Right lung (tissue), 5 donors: ENCODE results near the gene GRM5. TPM values are rescaled to one million over a fixed set of nuclear protein-coding genes. Genes with fewer than 3 reads are reported as not detected.
"Not testable (repeated sequence)": the region's sequence is repeated elsewhere in the genome, so short reads cannot be mapped to it uniquely, and the experiment has no call there.

Experiments
- DNase-seq, 2 donors: peaks; one replicate each; pipeline ENCODE4 v3.0.0-alpha.2; 2013
- polyA plus RNA-seq, 5 donors: library from polyadenylated mRNA; unstranded; fragments of 120-200 nt; gene quantifications; one replicate each; pipeline versions ENCODE4 v1.2.1 to v1.2.3, GENCODE V29; 2013; ENCODE audit warnings: inconsistent platforms in 1 of 5, low replicate concordance in 1 of 5; ENCODE audit not compliant: insufficient read length in 5 of 5, insufficient read depth in 1 of 5

GRM5 gene
- polyA plus RNA-seq, 5 donors = 0.04 to 0.07 (median 0.04) TPM; not detected in 2

DNA sequence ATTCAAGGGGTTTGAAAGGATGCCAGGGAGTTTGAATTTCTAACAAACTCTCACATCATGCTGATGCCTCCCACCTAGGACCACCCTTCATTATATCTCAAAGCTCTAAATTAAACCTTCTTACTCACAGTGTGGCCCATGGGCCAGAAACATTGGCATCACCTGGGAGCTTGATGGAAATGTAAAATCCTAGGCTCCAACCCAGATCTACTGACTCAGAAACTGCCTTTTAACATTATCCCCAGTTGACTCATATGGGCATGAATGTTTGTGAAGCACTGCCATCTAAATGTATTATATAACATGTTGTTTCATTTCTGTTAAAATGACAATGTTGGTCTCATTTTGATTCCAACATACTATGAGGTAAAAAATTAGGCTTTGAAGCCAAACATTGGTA lies 90.3 kb downstream of the GRM5 start:
- DNase-seq = not testable (repeated sequence)

DNA sequence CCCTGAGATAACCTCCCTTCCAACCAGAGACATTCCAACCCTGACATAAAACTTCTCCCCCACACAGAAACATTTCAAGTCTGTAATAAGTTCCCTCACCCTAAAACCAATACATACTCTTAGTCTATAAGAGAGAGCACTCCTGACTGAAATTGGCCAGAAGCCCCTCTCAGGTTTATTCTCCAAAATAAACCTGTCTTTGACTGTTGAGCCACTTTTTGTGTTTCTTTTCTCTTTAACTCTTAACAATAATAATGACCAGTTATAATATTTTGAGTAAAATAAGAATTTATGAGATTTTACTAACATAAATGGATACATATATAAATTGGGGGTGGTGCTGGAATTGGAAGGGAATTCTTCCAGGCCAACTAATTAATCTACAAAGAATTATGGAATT lies 93.6 kb downstream of the GRM5 start:
- DNase-seq = no peak

DNA sequence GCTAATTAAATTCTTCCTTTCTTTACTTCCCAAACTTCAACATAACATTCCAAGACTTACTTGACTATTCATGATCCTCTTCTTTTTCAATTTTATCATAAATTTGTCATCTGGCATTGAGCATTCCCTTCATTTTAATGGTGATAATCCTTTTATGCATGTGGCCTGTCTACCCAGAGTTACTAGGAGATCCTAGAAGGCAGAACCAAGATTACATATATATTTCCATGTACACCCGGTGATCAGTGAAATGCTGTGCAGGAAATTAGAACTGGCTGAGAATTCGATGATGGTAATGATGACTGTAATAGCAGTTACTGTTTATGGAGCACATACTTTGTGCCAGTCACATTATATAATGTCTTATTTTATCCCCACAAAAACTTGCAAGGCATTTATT lies 104.2 kb downstream of the GRM5 start:
- DNase-seq = not testable (repeated sequence)

GRCh38 chr11:88959857-88960256 lies 105.9 kb downstream of the GRM5 start:
- not testable (repeated sequence) for DNase-seq

DNA sequence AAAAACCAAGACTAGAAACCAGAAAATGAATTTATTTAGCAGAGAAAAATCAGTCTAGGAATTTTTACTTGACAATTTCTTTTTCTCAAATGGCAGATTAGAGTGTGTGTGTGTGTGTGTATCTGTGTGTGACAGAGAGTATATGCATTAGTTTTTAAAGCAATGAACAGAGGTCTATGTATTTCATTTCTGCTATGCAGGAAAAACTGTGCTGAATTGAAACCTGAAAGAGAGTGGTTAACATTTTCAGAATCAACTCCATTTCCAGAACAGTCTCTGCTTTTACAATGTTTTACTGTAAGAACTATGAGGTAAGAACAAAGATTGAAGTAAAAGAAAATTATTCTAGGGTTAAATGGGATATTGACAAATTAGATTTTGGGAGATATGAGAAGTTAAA lies 114.8 kb downstream of the GRM5 start:
- DNase-seq = no peak

GRCh38 chr11:88948908-88949307 lies 116.9 kb downstream of the GRM5 start:
- DNase-seq = not testable (repeated sequence)

DNA sequence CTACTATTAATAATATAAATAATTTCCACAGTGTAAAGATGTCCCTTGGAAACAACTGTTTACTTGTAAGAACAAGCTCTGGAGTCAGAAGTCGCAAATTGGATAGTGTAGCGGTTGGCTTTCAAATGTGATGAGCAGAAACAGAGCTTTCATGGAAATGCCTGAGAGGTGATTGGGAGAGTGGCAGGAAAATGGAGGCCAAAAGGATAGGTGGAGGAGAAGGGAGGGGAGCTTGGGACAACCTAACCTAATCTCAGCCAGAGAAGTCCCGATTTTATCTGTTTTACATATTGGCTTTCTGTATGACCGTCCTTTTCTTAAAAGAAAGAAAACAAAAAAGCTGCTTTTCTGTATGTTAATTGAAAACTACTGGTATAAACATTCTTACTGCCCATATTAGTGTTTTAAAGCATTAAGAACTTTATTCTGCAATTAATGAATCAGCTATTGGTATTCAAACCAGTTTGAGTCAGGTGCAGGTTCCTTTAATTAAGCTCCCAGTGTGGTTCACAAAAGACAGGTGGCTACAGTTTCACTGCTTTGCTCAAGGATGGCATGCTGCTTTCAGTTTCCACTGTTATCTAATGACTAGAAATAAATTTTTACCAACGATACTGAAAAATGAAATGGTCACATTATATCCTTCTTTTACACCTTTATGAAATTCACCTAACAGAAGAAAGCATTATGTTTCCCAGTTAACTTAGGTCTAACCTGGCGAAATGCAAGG lies 117.8 kb downstream of the GRM5 start:
- not testable (repeated sequence) for DNase-seq

GRCh38 chr11:88929665-88930064 lies 136.1 kb downstream of the GRM5 start:
- peak; percentile 16 to 23 for DNase-seq

GRCh38 chr11:88917065-88917464 lies 148.7 kb downstream of the GRM5 start:
- DNase-seq = not testable (repeated sequence)

- DNase-seq = no peak
Observed at GRCh38 chr11:88909500-88909899, 156.3 kb downstream of the GRM5 start.

DNA sequence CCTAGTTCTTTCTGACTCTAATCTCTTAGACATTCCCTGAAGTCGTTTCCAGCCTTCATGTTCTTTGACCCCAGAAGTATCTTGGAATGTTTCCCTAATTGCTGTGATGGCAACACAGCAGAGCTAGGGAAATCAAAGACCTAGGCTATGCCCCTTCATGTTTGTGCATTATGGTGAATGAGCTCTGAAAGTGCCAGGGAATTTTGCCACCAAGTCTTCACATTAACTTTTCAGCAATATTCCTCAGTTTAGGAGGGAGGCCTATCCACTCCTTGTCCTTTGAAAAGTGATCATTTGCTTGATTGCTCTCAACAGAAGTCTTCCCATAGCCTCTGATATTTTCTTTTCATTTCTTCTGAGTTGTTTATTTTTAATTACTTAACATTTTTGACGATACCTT lies 164.3 kb downstream of the GRM5 start:
- DNase-seq = not testable (repeated sequence)

DNA sequence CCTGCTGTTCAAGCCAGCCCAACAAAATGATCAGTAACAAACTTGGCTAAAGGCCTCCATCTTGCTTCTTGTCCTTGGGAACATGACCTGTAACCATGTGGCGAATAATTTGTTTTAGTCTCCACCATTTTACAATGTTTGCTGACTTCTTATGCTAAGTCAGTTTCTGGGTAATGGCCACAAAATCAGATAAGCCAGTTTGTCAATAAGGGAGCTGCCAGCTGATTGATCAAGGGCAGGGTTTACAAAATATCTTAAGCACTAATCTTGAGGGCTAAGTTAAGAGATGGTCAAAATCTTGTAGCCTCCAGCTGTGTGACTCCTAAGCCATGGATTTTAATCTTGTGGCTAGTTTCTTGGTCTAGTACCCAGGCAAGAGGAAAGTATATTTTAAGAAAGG lies 176.9 kb downstream of the GRM5 start:
- DNase-seq = not testable (repeated sequence)

DNA sequence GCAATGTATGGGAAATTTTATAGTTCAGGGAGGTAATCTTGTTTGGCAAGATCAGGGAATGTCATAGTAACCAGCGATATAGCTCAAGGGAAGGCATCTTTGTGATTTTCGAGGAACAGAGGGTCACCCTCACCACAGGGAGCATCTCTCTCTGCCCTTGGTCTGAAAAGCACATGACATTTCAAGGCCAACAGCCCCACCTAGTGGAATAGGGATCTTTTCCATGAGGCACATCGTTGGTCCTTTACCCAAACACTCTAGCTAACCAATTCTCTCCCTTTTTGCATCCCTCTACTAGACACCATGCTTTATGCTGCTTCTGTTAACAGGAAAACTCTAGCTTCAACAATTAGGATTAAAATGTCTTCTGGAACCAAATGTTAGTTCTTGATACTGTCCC lies 179.0 kb downstream of the GRM5 start:
- no peak for DNase-seq

GRCh38 chr11:88882800-88883199 lies 183.0 kb downstream of the GRM5 start:
- DNase-seq = not testable (repeated sequence)

GRCh38 chr11:88861618-88862017 lies 204.2 kb downstream of the GRM5 start:
- DNase-seq = no peak

DNA sequence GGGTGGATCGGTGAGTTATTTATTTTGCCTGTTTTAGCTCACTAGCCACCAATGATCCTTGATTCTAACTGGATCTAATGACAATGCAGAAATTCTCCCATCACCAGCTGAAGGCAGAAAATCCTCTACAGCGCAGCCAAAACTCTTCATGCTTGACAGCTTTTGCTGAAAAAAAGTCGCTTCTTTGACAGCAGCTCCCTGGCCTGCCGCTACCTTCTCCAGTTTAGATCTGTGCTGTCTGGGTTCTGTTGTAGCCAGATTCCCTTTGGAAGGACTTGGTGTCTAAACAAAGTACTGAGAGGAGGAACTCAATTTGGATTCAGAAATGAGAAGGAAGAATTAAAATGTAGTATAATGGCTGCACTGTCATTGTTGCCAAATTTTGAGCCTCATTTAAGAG lies 205.4 kb downstream of the GRM5 start:
- not testable (repeated sequence) for DNase-seq

DNA sequence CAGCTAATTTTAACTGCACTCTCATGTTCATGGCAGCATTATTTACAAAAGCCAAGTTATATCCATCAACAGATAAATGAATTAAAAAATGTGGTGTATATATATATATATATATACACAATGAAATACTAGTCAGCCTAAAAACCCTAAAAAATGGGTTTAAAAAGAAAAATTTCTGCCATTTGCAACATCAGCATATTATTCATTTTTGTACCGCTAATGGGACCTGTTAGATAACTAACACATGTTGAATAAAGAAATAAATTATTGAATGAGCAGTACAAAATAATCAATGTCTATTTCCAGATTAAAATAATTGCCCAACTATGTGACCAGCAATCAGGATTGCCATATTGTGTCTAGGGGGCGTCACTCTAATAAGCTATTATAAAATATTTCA lies 211.8 kb downstream of the GRM5 start:
- not testable (repeated sequence) for DNase-seq

- DNase-seq = not testable (repeated sequence)
Observed at GRCh38 chr11:88851547-88851946, 214.2 kb downstream of the GRM5 start.

DNA sequence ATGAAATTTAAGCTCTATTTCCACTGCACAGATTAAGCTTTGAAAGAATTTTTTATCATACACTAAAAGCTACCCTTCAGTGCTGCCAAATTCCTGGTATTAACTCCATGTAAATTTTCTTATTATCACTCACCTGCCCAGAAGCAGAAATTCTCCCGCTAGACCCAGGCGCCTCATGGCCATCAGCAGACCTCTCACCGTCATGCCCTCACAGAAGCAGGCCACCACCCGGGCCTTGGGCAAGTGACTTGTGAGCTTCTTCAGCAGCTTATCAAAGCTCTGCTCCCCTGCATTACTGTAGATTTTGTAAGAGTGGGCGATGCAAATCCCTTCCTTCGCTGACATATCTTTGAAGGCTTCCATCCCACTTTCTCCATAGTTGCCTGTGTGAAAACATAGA lies 216.0 kb downstream of the GRM5 start:
- not testable (repeated sequence) for DNase-seq

GRCh38 chr11:88849368-88849767 lies 216.4 kb downstream of the GRM5 start:
- no peak for DNase-seq

GRCh38 chr11:88846266-88846665 lies 219.5 kb downstream of the GRM5 start:
- DNase-seq = not testable (repeated sequence)

GRCh38 chr11:88844941-88845340 lies 220.8 kb downstream of the GRM5 start:
- not testable (repeated sequence) for DNase-seq

- not testable (repeated sequence) for DNase-seq
Observed at GRCh38 chr11:88843766-88844426, 221.9 kb downstream of the GRM5 start.
